ENCODE measurements around the gene DSTN. TPM values are rescaled to one million over a fixed set of nuclear protein-coding genes. Genes with fewer than 3 reads are reported as not detected.

The DSTN gene
- total RNA-seq, 4 donors from 2014 or later: 166 to 322 (median 242) TPM

DNA sequence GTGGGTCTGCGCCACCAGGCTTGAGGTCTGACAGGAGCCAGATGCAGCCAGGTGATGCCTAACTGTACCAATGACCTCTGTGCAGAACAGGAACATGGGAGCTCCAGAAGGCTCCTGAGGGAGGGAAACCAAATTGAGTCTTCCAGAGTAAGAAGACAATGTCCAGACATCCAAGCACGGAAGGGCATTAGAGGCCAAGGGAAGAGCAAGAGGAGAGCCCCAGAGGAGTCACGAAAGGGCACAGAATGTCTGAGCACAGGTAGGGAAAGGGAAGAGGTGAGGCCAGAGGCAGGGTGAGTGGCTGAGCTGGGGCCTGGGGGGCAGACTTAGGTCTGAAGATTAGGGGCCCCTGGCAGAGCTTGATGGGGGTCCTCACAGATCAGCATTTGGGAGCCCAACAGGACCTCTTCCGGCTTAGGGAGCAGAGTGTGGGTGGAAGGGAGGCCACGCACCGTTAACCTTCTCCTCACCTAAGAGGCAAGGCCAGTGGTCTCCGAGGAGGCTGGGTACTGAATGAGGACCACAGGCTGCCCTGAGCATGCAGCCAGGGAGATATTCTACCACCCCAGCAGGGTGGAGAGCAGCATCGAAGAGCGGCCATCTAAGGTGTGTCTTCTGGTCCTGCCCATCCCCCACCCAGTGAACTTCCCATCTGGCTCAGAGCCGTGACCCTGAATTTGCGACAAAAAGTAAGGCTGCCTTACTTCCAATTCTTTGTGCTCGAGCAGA lies 70.4 kb downstream of the DSTN start:
- Histone ChIP-seq H3K4me1 (peaks cover 0 to 63% (median 20%) of the 10 kb centered on the region in 4 donors), H3K9me3 (no peaks in the 10 kb centered on the region), H3K4me3 (no peak overlapping the region), H3K27ac (no peak overlapping the region), H3K36me3 (peaks cover 0 to 55% (median 0%) of the 10 kb centered on the region in 3 donors), H3K27me3 (no peaks in the 10 kb centered on the region)
- 80 to 87% methylated on average over 12 of the region's 12 CpGs for WGBS, 2 donors
- TF ChIP-seq EP300 (IDR thresholded peaks at IDR 0.05): no peak
- no peak for TF ChIP-seq POLR2A (IDR thresholded peaks at IDR 0.05)
- TF ChIP-seq, protein P1, sequence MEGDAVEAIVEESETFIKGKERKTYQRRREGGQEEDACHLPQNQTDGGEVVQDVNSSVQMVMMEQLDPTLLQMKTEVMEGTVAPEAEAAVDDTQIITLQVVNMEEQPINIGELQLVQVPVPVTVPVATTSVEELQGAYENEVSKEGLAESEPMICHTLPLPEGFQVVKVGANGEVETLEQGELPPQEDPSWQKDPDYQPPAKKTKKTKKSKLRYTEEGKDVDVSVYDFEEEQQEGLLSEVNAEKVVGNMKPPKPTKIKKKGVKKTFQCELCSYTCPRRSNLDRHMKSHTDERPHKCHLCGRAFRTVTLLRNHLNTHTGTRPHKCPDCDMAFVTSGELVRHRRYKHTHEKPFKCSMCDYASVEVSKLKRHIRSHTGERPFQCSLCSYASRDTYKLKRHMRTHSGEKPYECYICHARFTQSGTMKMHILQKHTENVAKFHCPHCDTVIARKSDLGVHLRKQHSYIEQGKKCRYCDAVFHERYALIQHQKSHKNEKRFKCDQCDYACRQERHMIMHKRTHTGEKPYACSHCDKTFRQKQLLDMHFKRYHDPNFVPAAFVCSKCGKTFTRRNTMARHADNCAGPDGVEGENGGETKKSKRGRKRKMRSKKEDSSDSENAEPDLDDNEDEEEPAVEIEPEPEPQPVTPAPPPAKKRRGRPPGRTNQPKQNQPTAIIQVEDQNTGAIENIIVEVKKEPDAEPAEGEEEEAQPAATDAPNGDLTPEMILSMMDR (IDR thresholded peaks at IDR 0.05): no peak
- no peak for DNase-seq (ENCODE audit: low spot score in 2 of 2)

DNA sequence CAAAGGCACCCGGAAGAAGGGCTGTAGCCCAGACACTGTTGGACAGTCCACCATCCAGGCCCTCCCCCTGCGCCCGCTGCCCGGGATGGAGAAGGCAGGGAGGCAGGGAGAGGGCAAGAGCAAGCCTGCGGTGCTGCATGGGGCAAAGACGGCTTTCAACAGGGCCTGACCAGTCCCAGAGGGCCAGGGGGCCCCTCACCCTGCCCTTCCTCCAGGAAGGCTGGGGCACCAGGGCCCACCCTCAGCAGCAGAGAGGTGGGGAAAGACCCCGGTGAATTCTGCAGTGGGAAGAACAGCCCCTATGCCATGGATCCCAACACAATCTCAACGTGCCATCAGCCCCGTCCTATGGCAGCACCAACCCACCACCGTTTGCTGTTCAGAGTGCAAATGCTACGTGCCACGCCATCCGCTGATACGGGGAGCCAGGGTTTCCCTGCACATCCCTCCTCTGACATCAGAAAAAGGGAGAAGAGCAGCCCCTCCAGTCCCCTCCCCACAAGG lies 71.1 kb downstream of the DSTN start:
- WGBS, 2 donors: 86 to 89% methylated on average over 13 to 14 of the region's 14 CpGs
- Histone ChIP-seq H3K27ac (no peak overlapping the region), H3K36me3 (peaks cover 0 to 49% (median 0%) of the 10 kb centered on the region in 3 donors), H3K4me3 (no peak overlapping the region), H3K27me3 (no peaks in the 10 kb centered on the region), H3K9me3 (no peaks in the 10 kb centered on the region), H3K4me1 (peaks cover 0 to 63% (median 16%) of the 10 kb centered on the region in 4 donors)
- TF ChIP-seq EP300 (IDR thresholded peaks at IDR 0.05) (no peak), POLR2A (IDR thresholded peaks at IDR 0.05) (no peak)
- TF ChIP-seq, protein P1 (IDR thresholded peaks at IDR 0.05): no peak
- DNase-seq (ENCODE audit: low spot score in 2 of 2): no peak

DNA sequence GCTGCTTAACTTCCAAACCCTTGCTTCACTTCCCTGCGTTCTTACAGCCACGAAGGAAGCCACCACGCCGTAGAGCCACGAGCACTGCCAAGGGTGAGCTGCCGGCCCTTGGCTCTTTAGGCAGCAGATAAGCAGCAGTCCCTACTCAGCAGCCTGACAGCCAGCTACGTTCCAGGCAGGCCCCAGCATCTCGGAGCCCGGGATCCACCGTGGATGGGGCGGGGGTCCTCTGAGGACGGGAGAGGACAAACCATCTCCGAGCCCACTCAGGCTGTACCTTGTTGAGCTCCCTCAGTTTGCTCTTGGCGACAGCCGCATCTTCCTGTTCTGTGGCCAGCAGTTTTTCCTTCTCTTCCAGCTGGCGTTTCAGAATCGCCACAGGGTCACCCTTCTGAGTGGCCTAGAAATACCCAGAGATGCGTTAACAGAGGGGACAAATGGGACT lies 71.7 kb downstream of the DSTN start:
- WGBS, 2 donors: 82 to 90% methylated on average over 18 of the region's 18 CpGs
- TF ChIP-seq POLR2A (IDR thresholded peaks at IDR 0.05): no peak
- TF ChIP-seq, protein P1 (IDR thresholded peaks at IDR 0.05): no peak
- no peak for TF ChIP-seq EP300 (IDR thresholded peaks at IDR 0.05)
- H3K27me3 ChIP-seq: no peaks in the 10 kb centered on the region
- H3K36me3 ChIP-seq: peaks cover 0 to 43% (median 0%) of the 10 kb centered on the region in 3 donors
- H3K4me3 ChIP-seq: no peak overlapping the region
- H3K27ac ChIP-seq: no peak overlapping the region
- H3K9me3 ChIP-seq: no peaks in the 10 kb centered on the region
- DNase-seq (ENCODE audit: low spot score in 2 of 2): no peak
- H3K4me1 ChIP-seq: peaks cover 0 to 63% (median 13%) of the 10 kb centered on the region in 4 donors

DNA sequence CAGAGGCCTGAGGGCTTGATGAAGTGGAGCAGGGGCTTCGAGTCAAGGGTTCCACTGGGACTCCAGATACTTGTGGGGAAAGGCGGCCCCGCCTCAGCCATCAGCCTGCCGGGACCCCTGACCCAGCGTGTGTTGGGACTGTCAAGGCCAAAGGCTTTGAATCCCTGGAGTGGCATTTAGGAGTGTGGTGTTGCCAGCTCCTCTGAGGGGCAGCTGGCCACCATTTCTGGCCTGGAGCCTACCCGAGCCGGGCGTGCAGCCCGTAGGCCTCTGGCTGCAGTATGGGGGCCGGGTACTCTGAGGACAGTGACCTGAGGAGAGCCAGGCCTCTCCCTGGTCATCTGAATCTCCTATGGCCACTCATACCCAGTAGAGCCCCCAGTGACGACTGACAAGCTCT lies 72.1 kb downstream of the DSTN start:
- no peak for DNase-seq (ENCODE audit: low spot score in 2 of 2)
- Histone ChIP-seq H3K27ac (no peak overlapping the region), H3K4me3 (no peak overlapping the region), H3K27me3 (no peaks in the 10 kb centered on the region), H3K4me1 (peaks cover 0 to 63% (median 12%) of the 10 kb centered on the region in 4 donors), H3K9me3 (no peaks in the 10 kb centered on the region), H3K36me3 (peaks cover 0 to 43% (median 0%) of the 10 kb centered on the region in 3 donors)
- TF ChIP-seq EP300 (IDR thresholded peaks at IDR 0.05) (no peak), POLR2A (IDR thresholded peaks at IDR 0.05) (no peak)
- TF ChIP-seq, protein P1 (IDR thresholded peaks at IDR 0.05): no peak
- 81 to 82% methylated on average over 9 to 11 of the region's 11 CpGs for WGBS, 2 donors

Data from tibial nerve (tissue), 4 donors.